ENCODE measurements around the gene DSG1.

- no peak for TF ChIP-seq CTCF (IDR thresholded peaks at IDR 0.05; ENCODE audit: control extremely low read depth in 1 of 3, insufficient read depth in 1 of 3, low read depth in 1 of 3, low read length in 3 of 3)
- no peak for TF ChIP-seq SUZ12 (IDR thresholded peaks at IDR 0.05; ENCODE audit: low read length)
- TF ChIP-seq POLR2A (IDR thresholded peaks at IDR 0.05; ENCODE audit: control extremely low read depth in 1 of 2, low read depth in 2 of 2, low read length in 2 of 2) = no peak
- TF ChIP-seq CREB1 (IDR thresholded peaks at IDR 0.05) = no peak
- TF ChIP-seq EGR1 (IDR thresholded peaks at IDR 0.05; ENCODE audit: borderline replicate concordance, low read depth, low read length) = no peak
- TF ChIP-seq RFX5 (IDR thresholded peaks at IDR 0.05; ENCODE audit: borderline replicate concordance, low read depth, low read length) = no peak
- no peak for TF ChIP-seq TBP (IDR thresholded peaks at IDR 0.05; ENCODE audit: low read depth, low read length)
- no peak for TF ChIP-seq RAD21 (IDR thresholded peaks at IDR 0.05 in 1 of 2, conservative IDR thresholded peaks at IDR 0.05 in 1 of 2; ENCODE audit: low read depth in 2 of 2, low read length in 2 of 2)
- no peak for TF ChIP-seq GTF2F1 (IDR thresholded peaks at IDR 0.05; ENCODE audit: borderline replicate concordance, low read depth, low read length)
- TF ChIP-seq RNF2 (IDR thresholded peaks at IDR 0.05; ENCODE audit: borderline replicate concordance, low read depth, low read length, missing control alignments, poor library complexity, severe bottlenecking) = no peak
- TF ChIP-seq HDAC2 (IDR thresholded peaks at IDR 0.05; ENCODE audit: borderline replicate concordance in 1 of 2, low read depth in 2 of 2, low read length in 2 of 2) = no peak
- TF ChIP-seq BACH1 (IDR thresholded peaks at IDR 0.05; ENCODE audit: low read length) = no peak
Measured at GRCh38 chr18:31294199-31294747, 23.7 kb upstream of the DSG1 start.
